WTC11 (cell line): ENCODE measurements around the gene OMG. TPM values are rescaled to one million over a fixed set of nuclear protein-coding genes. Genes with fewer than 3 reads are reported as not detected.
A peak's percentile ranks its signal among the peaks of the same experiment; 100 is the strongest.

Experiments
- ATAC-seq: fragments of 200-7000 bp; cut with Tn5 transposase; 2 replicates; pipeline ENCODE4 v1.10.0; 2021; ENCODE audit warnings: mild to moderate bottlenecking, moderate library complexity
- CTCF ChIA-PET: fragments of 300-600 bp; sonication (Branson Sonifier 250); formaldehyde crosslinking; loops from one replicate; lab custom pipeline; 2021; ENCODE audit warnings: antibody characterized with exemption; lab: Charles Lee
- POLR2A ChIA-PET: fragments of 350-600 bp; sonication (Branson Sonifier 250); formaldehyde crosslinking; loops from one replicate; lab custom pipeline; 2021; ENCODE audit warnings: antibody characterized with exemption; lab: Charles Lee
- DNase-seq: peaks from one replicate; pipeline ENCODE4 v3.0.0; 2021; ENCODE audit warnings: low spot score
- H3K27ac Mint-ChIP-seq: 2 replicates; pipeline ENCODE4 v1.8.0; 2021; ENCODE audit warnings: mixed read lengths
- H3K27me3 Mint-ChIP-seq: 2 replicates; pipeline ENCODE4 v1.8.0; 2021; ENCODE audit warnings: low read depth, mild to moderate bottlenecking, moderate library complexity, mixed read lengths
- H3K36me3 Mint-ChIP-seq: 2 replicates; pipeline ENCODE4 v1.8.0; 2021; ENCODE audit warnings: mixed read lengths
- H3K4me1 Mint-ChIP-seq: 2 replicates; pipeline ENCODE4 v1.8.0; 2022; ENCODE audit warnings: mixed read lengths
- H3K4me3 Mint-ChIP-seq: 2 replicates; pipeline ENCODE4 v1.8.0; 2021; ENCODE audit warnings: mild to moderate bottlenecking, moderate library complexity, mixed read lengths
- H3K9me3 Mint-ChIP-seq: 2 replicates; pipeline ENCODE4 v1.8.0; 2021; ENCODE audit warnings: mixed read lengths
- GTF2I ChIP-seq: fragments of 250-450 bp; sonication (Bioruptor Pico); conservative IDR thresholded peaks from 2 replicates; pipeline ENCODE4 v1.4.0; 2021; ENCODE audit warnings: mild to moderate bottlenecking
- IRF2 ChIP-seq: sonication (generic); formaldehyde crosslinking; IDR thresholded peaks from 2 replicates; pipeline ENCODE4 v1.8.0; 2022; ENCODE audit warnings: low read depth, missing genetic modification reagents, borderline replicate concordance
- JAZF1 ChIP-seq: fragments of 250-450 bp; sonication (Bioruptor Pico); IDR thresholded peaks from 2 replicates; pipeline ENCODE4 v1.9.0; 2021; ENCODE audit warnings: moderate library complexity, mild to moderate bottlenecking, inconsistent platforms
- NFATC4 ChIP-seq: fragments of 250-450 bp; sonication (Bioruptor Pico); IDR thresholded peaks from 2 replicates; pipeline ENCODE4 v1.9.0; 2021; ENCODE audit warnings: mild to moderate bottlenecking
- OVOL2 ChIP-seq: fragments of 250-450 bp; sonication (Bioruptor Pico); IDR thresholded peaks from 2 replicates; pipeline ENCODE4 v1.9.0; 2021; ENCODE audit warnings: mild to moderate bottlenecking, borderline replicate concordance
- SMAD4 ChIP-seq: sonication (generic); formaldehyde crosslinking; IDR thresholded peaks from 2 replicates; pipeline ENCODE4 v1.8.0; 2022; ENCODE audit warnings: mild to moderate bottlenecking, missing genetic modification reagents
- TEAD1 ChIP-seq: sonication (generic); formaldehyde crosslinking; IDR thresholded peaks from 2 replicates; pipeline ENCODE4 v1.8.0; 2022; ENCODE audit warnings: mild to moderate bottlenecking, missing genetic modification reagents
- ZNF219 ChIP-seq: sonication (generic); formaldehyde crosslinking; IDR thresholded peaks from 2 replicates; pipeline ENCODE4 v1.8.0; 2023; ENCODE audit warnings: missing genetic modification reagents, mild to moderate bottlenecking, borderline replicate concordance
- ZNF317 ChIP-seq: sonication (generic); formaldehyde crosslinking; IDR thresholded peaks from 2 replicates; pipeline ENCODE4 v1.8.1; 2023; ENCODE audit warnings: low read depth, mild to moderate bottlenecking, moderate library complexity, missing genetic modification reagents, borderline replicate concordance
- ZNF671 ChIP-seq: fragments of 250-450 bp; sonication (Bioruptor Pico); IDR thresholded peaks from 2 replicates; pipeline ENCODE4 v1.8.0; 2021; ENCODE audit warnings: mild to moderate bottlenecking
- total RNA-seq: library from RNA; stranded (reverse); gene quantifications from 3 replicates; pipeline ENCODE4 v1.2.3, GENCODE V29; 2021
- TF ChIP-seq, protein P1 (sequence below): sonication (generic); formaldehyde crosslinking; IDR thresholded peaks from 2 replicates; pipeline ENCODE4 v1.8.0; 2023; ENCODE audit warnings: missing genetic modification reagents
- TF ChIP-seq, protein P2 (sequence below): sonication (generic); formaldehyde crosslinking; IDR thresholded peaks from 2 replicates; pipeline ENCODE4 v1.8.0; 2022; ENCODE audit warnings: mild to moderate bottlenecking, missing genetic modification reagents
- TF ChIP-seq, protein P3 (sequence below): sonication (generic); formaldehyde crosslinking; IDR thresholded peaks from 2 replicates; pipeline ENCODE4 v1.8.0; 2022; ENCODE audit warnings: missing genetic modification reagents
- TF ChIP-seq, protein P4 (sequence below): sonication (generic); formaldehyde crosslinking; IDR thresholded peaks from 2 replicates; pipeline ENCODE4 v1.8.0; 2022; ENCODE audit warnings: mild to moderate bottlenecking, missing genetic modification reagents
- TF ChIP-seq, protein P5 (sequence below): sonication (generic); formaldehyde crosslinking; IDR thresholded peaks from 2 replicates; pipeline ENCODE4 v1.8.1; 2022; ENCODE audit warnings: mild to moderate bottlenecking, missing genetic modification reagents, moderate library complexity, borderline replicate concordance
- TF ChIP-seq, protein P6 (sequence below): sonication (generic); formaldehyde crosslinking; conservative IDR thresholded peaks from 2 replicates; pipeline ENCODE4 v1.8.1; 2023; ENCODE audit warnings: mild to moderate bottlenecking, low read depth, missing genetic modification reagents, moderate library complexity

The OMG gene
- total RNA-seq, 1 experiment from 2014 or later, result not detected

DNA sequence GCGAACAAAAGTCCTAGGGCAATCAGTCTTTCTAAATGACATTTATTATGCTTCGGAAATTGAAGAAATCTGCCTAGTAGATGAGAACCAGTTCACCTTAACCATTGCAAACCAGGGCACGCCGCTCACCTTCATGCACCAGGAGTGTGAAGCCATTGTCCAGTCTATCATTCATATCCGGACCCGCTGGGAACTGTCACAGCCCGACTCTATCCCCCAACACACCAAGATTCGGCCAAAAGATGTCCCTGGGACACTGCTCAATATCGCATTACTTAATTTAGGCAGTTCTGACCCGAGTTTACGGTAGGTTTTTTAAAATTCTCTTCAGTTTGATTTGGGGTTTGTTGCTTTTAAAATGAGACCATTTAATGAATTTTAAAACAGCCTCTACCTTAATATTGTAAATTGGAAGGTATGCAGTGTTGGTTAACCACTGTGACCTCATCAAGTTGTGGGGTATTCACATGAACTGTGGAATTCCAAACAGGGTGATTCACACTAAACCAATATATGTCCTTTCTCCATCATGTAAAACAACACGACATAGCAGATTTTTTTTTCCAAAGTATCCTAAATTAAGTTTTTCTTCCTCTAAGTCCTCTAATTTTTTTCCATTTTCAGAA, 30.6 kb upstream of the OMG start:
- ATAC-seq, result no peak
- no peak overlapping the region; the same call in 1 of the 2 replicates for H3K27ac Mint-ChIP-seq
- POLR2A ChIA-PET, result no interaction called here
- TF ChIP-seq, protein P1, sequence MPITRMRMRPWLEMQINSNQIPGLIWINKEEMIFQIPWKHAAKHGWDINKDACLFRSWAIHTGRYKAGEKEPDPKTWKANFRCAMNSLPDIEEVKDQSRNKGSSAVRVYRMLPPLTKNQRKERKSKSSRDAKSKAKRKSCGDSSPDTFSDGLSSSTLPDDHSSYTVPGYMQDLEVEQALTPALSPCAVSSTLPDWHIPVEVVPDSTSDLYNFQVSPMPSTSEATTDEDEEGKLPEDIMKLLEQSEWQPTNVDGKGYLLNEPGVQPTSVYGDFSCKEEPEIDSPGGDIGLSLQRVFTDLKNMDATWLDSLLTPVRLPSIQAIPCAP (CRISPR knock-in tag), result no peak
- TF ChIP-seq IRF2 (CRISPR knock-in tag) (no peak), OVOL2 (CRISPR knock-in tag) (no peak), TEAD1 (CRISPR knock-in tag) (no peak), SMAD4 (CRISPR knock-in tag) (no peak), ZNF219 (CRISPR knock-in tag) (no peak), JAZF1 (CRISPR knock-in tag) (no peak), GTF2I (CRISPR knock-in tag) (no peak)
- TF ChIP-seq, protein P2, sequence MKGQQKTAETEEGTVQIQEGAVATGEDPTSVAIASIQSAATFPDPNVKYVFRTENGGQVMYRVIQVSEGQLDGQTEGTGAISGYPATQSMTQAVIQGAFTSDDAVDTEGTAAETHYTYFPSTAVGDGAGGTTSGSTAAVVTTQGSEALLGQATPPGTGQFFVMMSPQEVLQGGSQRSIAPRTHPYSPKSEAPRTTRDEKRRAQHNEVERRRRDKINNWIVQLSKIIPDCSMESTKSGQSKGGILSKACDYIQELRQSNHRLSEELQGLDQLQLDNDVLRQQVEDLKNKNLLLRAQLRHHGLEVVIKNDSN, result no peak
- TF ChIP-seq, protein P3, sequence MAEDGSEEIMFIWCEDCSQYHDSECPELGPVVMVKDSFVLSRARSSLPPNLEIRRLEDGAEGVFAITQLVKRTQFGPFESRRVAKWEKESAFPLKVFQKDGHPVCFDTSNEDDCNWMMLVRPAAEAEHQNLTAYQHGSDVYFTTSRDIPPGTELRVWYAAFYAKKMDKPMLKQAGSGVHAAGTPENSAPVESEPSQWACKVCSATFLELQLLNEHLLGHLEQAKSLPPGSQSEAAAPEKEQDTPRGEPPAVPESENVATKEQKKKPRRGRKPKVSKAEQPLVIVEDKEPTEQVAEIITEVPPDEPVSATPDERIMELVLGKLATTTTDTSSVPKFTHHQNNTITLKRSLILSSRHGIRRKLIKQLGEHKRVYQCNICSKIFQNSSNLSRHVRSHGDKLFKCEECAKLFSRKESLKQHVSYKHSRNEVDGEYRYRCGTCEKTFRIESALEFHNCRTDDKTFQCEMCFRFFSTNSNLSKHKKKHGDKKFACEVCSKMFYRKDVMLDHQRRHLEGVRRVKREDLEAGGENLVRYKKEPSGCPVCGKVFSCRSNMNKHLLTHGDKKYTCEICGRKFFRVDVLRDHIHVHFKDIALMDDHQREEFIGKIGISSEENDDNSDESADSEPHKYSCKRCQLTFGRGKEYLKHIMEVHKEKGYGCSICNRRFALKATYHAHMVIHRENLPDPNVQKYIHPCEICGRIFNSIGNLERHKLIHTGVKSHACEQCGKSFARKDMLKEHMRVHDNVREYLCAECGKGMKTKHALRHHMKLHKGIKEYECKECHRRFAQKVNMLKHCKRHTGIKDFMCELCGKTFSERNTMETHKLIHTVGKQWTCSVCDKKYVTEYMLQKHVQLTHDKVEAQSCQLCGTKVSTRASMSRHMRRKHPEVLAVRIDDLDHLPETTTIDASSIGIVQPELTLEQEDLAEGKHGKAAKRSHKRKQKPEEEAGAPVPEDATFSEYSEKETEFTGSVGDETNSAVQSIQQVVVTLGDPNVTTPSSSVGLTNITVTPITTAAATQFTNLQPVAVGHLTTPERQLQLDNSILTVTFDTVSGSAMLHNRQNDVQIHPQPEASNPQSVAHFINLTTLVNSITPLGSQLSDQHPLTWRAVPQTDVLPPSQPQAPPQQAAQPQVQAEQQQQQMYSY (CRISPR knock-in tag), result no peak
- TF ChIP-seq, protein P4, sequence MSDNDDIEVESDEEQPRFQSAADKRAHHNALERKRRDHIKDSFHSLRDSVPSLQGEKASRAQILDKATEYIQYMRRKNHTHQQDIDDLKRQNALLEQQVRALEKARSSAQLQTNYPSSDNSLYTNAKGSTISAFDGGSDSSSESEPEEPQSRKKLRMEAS (CRISPR knock-in tag), result no peak
- TF ChIP-seq, protein P5, sequence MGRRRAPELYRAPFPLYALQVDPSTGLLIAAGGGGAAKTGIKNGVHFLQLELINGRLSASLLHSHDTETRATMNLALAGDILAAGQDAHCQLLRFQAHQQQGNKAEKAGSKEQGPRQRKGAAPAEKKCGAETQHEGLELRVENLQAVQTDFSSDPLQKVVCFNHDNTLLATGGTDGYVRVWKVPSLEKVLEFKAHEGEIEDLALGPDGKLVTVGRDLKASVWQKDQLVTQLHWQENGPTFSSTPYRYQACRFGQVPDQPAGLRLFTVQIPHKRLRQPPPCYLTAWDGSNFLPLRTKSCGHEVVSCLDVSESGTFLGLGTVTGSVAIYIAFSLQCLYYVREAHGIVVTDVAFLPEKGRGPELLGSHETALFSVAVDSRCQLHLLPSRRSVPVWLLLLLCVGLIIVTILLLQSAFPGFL, result no peak
- TF ChIP-seq, protein P6, sequence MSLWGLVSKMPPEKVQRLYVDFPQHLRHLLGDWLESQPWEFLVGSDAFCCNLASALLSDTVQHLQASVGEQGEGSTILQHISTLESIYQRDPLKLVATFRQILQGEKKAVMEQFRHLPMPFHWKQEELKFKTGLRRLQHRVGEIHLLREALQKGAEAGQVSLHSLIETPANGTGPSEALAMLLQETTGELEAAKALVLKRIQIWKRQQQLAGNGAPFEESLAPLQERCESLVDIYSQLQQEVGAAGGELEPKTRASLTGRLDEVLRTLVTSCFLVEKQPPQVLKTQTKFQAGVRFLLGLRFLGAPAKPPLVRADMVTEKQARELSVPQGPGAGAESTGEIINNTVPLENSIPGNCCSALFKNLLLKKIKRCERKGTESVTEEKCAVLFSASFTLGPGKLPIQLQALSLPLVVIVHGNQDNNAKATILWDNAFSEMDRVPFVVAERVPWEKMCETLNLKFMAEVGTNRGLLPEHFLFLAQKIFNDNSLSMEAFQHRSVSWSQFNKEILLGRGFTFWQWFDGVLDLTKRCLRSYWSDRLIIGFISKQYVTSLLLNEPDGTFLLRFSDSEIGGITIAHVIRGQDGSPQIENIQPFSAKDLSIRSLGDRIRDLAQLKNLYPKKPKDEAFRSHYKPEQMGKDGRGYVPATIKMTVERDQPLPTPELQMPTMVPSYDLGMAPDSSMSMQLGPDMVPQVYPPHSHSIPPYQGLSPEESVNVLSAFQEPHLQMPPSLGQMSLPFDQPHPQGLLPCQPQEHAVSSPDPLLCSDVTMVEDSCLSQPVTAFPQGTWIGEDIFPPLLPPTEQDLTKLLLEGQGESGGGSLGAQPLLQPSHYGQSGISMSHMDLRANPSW (CRISPR knock-in tag), result no peak
- TF ChIP-seq, all 79 proteins: peak for 0
- DNase-seq, result no peak
- Mint-ChIP-seq H3K9me3 (no peaks in the 10 kb centered on the region), H3K27me3 (no peaks in the 10 kb centered on the region), H3K36me3 (no peaks in the 10 kb centered on the region; the same call in 1 of the 2 replicates), H3K4me3 (no peak overlapping the region), H3K4me1 (no peaks in the 10 kb centered on the region)
- CTCF ChIA-PET, result no interaction called here

DNA sequence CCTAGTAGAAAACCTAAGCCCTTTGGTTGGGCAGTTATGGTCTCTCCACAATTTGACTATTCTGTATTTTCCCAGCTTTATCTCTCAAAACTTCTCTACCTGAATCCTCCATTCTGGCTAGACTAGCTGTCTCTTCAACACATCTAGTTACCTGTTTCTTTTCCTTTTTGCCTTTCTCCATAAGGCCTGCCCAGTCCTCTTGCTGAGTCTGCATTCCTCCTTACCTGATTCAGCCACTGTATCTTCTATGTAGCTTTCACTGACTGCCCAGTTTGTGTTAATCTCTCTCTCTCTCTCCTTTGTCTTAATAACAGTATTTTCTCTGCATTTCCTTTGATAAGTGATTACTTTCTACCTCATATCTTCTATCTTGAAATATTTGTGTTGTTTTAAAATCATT, 26.5 kb upstream of the OMG start:
- Mint-ChIP-seq H3K9me3 (no peaks in the 10 kb centered on the region), H3K4me3 (no peak overlapping the region), H3K4me1 (peaks cover 4% of the 10 kb centered on the region; the same call in 1 of the 2 replicates), H3K27me3 (no peaks in the 10 kb centered on the region), H3K27ac (peak overlapping the region; percentile 28; the same call in 1 of the 2 replicates), H3K36me3 (no peaks in the 10 kb centered on the region; the same call in 1 of the 2 replicates)
- ChIA-PET POLR2A (no interaction called here), CTCF (interaction anchor here (0.9 kb wide), 1 partner anchor 127 kb away, joined by 3 read pairs; no protein-coding TSS in a partner anchor)
- no peak for ATAC-seq
- no peak for DNase-seq
- TF ChIP-seq ZNF671, result no peak
- no peak for TF ChIP-seq ZNF317 (CRISPR knock-in tag)
- TF ChIP-seq NFATC4 (CRISPR knock-in tag), result no peak
